NAMALWA (cell line): Measurements from ENCODE around the gene GET4.

Experiments
- DNase-seq: peaks from one replicate; pipeline ENCODE4 v3.0.0-alpha.2; 2015; ENCODE audit warnings: low spot score

Gene GET4

GRCh38 chr7:886626-887487, 10.5 kb downstream of the GET4 start:
- DNase-seq = no peak

DNA sequence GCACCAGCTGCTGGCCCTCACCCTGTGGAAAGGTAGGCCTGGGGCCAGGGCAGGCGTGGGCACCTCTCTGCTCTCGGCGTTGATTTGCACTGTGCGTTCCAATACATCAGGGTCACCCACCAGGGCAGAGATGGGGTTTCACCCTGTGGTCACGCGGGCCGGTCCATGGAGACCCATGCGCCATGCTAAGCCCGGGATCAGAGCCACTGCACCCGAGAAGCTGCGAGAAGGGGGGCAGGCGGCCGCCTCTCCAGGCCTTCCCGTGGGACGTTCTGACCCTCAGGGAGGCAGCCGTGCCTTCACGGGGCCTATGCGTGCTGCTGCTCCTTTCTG, 11.1 kb downstream of the GET4 start:
- DNase-seq = no peak

GRCh38 chr7:888081-889024, 12.0 kb downstream of the GET4 start:
- no peak for DNase-seq

GRCh38 chr7:889025-889390, 12.7 kb downstream of the GET4 start:
- no peak for DNase-seq

- DNase-seq = no peak
These were observed 13.0 kb downstream of the GET4 start for GRCh38 chr7:889391-889790.

DNA sequence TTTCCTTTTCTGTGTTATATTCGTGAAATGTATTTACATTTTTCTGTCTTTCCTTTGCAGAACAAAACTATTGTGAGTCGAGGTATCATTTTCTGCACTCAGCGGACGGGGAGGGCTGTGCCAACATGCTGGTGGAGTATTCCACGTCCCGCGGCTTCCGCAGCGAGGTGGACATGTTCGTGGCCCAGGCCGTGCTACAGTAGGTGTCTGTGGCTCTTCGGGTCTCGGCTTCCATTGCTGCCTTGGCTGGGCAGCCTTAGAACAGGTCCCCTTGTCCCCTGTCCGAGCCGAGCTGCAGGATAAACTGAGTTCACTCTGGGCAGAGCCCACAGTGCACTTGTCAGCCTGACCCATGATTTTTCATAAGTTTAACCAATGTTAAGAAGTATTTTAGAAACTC, 14.5 kb downstream of the GET4 start:
- no peak for DNase-seq

- no peak for DNase-seq
These were observed 14.9 kb downstream of the GET4 start for GRCh38 chr7:891291-891690.

DNA sequence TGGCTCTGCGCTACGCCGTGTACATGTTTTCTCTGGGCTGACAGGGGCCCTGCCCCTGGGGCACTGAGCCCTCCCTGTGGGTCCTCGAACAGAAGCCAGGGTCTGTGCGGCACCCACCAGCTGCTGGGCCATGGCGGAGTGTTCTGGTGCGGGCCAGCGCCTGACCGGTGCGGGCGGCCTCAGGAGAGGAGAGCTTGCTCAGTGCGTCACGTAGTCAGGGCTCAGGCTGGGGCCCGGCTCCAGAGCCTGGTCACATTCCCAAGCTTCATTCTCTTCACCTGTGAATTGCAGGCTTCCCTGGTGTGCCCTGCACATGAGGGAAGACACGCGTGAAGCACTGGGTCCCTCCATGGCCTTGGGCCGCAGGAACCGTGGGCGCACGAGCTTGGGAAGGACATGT, 15.5 kb downstream of the GET4 start:
- DNase-seq = no peak

- DNase-seq = no peak
These were observed 16.6 kb downstream of the GET4 start for GRCh38 chr7:892648-893593.

DNA sequence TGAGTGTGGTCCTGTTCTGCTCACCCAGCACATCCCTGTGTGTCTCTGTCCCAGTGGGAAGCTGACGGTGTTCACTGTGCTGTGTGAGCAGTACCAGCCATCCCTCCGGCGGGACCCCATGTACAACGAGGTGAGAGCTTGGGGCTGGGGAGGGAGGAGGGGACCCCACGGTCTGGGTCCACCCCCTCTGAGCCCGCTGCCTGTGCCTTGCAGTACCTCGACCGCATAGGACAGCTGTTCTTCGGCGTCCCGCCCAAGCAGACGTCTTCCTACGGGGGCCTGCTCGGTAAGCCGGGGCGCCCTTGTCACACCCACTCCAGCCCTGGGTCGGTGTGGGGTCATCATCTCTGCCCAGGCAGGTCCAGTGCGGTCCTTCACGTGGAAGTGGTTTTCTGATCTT, 17.3 kb downstream of the GET4 start:
- DNase-seq = no peak

GRCh38 chr7:894164-894867, 18.0 kb downstream of the GET4 start:
- DNase-seq = no peak

GRCh38 chr7:894927-895450, 18.6 kb downstream of the GET4 start:
- DNase-seq = no peak

DNA sequence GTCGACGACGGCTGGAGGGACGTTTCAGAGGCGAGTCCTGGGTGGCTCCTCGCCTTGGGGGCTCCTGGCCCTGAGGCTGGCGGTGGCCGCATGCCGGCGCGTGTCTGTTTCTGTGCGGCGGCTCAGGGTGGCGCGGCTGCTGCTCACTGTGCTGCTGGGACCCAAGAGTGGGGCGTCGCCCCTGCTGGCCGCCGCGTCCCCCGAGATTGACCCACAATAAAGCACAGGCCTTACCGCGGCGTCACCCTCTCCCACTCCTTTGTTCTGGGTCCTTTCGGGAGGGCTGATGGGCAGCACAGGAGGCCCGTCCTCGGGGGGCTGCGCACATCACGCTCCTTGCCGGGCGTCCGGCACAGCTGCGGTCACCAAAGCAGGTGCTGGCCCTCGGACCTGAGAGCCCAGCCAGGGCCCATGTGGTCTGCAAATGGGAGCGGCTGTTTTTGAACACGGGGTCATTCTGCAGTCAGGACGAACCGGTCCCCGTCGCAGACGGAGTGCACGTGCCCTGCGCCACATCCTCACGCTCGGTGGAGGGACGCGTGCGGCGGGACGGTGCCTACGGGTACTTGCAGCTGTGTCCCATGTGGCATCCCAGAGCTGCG, 19.2 kb downstream of the GET4 start:
- no peak for DNase-seq

DNA sequence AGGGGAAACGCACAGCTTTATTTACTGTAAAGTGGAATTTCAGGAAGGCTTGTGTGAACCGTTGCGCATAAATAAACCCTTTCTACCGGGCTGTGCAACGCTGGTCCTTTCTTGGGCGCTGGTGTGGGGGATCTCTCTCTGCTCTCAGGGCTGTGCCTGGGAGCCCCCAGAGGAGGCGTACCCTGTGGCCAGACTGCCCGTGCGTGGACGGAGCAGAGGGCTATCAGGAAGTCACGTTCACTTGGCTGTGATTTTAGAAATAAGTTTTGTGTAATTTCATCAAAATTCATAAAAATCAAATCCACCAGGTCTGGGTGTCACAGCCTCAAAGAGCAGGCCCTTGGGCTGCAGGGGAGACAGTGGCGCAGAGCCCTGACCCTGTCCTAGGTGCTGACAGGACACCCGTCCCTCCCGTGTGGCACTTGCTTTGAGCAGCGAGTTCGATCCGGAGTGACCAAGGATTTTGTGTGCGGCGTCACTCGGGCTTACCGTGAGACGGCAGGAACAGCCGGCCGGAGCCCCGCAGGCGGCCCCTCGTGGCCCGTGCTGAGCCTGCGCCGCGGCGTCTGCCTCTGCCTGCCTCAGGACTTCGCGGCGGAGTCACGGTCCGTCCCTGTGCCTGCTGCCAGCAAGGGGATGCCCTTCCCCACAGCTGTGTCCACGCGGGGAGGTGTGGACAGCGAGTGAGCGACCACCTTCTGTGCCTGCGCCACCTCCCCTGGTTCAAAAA, 20.2 kb downstream of the GET4 start:
- no peak for DNase-seq

- no peak for DNase-seq
These were observed 20.7 kb downstream of the GET4 start for GRCh38 chr7:897086-897485.

- DNase-seq = no peak
These were observed 21.5 kb downstream of the GET4 start for GRCh38 chr7:897771-898376.

- DNase-seq = no peak
These were observed 22.1 kb downstream of the GET4 start for GRCh38 chr7:898460-898854.

- DNase-seq = no peak
These were observed 22.7 kb downstream of the GET4 start for GRCh38 chr7:898855-899681.

- no peak for DNase-seq
These were observed 23.5 kb downstream of the GET4 start for GRCh38 chr7:899806-900205.
